Activated T-cell treated with anti-CD3 and anti-CD28 coated beads, Interleukin-2, amount 50 U/mL, for 4 hours (primary cell): ENCODE data around the gene PWWP2A. TPM values are rescaled to one million over a fixed set of nuclear protein-coding genes. Genes with fewer than 3 reads are reported as not detected.

Source experiments
- ATAC-seq, 2 donors: fragments of 200-7000 bp; cut with Tn5 transposase; one replicate each; pipeline ENCODE4 v1.10.0; 2021
- DNase-seq: peaks from one replicate; pipeline ENCODE4 v3.0.0-alpha.2; 2020
- H3K27me3 Mint-ChIP-seq: one replicate; pipeline ENCODE4 v1.8.0; 2021; ENCODE audit warnings: low read depth, mixed read lengths
- H3K36me3 Mint-ChIP-seq: one replicate; pipeline ENCODE4 v1.8.0; 2022; ENCODE audit warnings: mixed read lengths; ENCODE audit not compliant: insufficient read depth
- H3K4me1 Mint-ChIP-seq: one replicate; pipeline ENCODE4 v1.8.0; 2021; ENCODE audit warnings: low read depth, mixed read lengths
- H3K4me3 Mint-ChIP-seq: one replicate; pipeline ENCODE4 v1.8.0; 2021; ENCODE audit warnings: mild to moderate bottlenecking, moderate library complexity, mixed read lengths
- H3K9me3 Mint-ChIP-seq: one replicate; pipeline ENCODE4 v1.8.0; 2021; ENCODE audit warnings: mixed read lengths
- total RNA-seq, 3 donors: library from RNA; stranded (reverse); gene quantifications; one replicate each; pipeline ENCODE4 v1.2.1, GENCODE V29; 2021

PWWP2A gene
- total RNA-seq, 3 donors from 2014 or later = 22.7 to 25.0 (median 24.9) TPM

DNA sequence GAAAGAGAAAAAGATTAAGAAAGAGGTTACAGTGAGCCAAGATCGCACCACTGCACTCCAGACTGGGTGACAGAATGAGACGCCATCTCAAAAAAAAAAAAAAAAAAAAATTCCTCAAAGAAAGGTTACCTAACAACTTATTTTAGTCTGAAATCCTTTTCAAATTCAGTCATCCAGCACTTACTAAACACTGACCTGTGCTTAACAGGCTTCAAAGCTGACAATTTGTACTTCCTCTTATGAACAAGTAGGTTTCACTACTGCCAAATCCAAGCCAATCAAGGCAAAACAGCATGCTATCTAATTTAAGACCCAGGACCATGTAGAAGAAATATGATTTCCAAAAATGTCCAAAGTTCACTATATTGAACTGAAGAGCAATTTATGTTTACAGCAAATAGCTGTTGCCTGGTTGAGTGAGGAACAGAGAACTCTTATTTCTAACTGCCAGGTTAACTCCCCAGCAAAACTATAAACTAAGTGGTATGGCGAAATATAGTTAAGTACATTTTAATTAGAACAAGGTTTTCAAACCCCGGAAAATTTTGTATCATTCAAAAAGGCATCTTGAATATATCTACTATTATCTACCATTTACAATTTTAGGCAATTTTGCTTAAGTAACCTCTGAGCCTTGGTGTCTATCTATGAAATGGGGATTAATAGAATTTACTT is 13.4 kb downstream of the PWWP2A start:
- ATAC-seq (no peak), DNase-seq (no peak)
- Mint-ChIP-seq H3K27me3 (no peaks in the 10 kb centered on the region), H3K4me3 (no peak overlapping the region), H3K4me1 (peaks cover 17% of the 10 kb centered on the region), H3K36me3 (peaks cover 24% of the 10 kb centered on the region), H3K9me3 (no peaks in the 10 kb centered on the region)

GRCh38 chr5:160097991-160098390 is 21.3 kb downstream of the PWWP2A start:
- Mint-ChIP-seq H3K4me3 (no peak overlapping the region), H3K4me1 (peaks cover 7% of the 10 kb centered on the region), H3K36me3 (peaks cover 24% of the 10 kb centered on the region), H3K27me3 (no peaks in the 10 kb centered on the region), H3K9me3 (no peaks in the 10 kb centered on the region)
- ATAC-seq (no peak), DNase-seq (no peak)

- H3K36me3 Mint-ChIP-seq = peaks cover 33% of the 10 kb centered on the region
- no peak for ATAC-seq
- H3K9me3 Mint-ChIP-seq = no peaks in the 10 kb centered on the region
- no peak for DNase-seq
- no peak overlapping the region for H3K4me3 Mint-ChIP-seq
- H3K27me3 Mint-ChIP-seq = no peaks in the 10 kb centered on the region
- H3K4me1 Mint-ChIP-seq = peaks cover 5% of the 10 kb centered on the region
These were observed 23.1 kb downstream of the PWWP2A start for GRCh38 chr5:160096178-160096577.

DNA sequence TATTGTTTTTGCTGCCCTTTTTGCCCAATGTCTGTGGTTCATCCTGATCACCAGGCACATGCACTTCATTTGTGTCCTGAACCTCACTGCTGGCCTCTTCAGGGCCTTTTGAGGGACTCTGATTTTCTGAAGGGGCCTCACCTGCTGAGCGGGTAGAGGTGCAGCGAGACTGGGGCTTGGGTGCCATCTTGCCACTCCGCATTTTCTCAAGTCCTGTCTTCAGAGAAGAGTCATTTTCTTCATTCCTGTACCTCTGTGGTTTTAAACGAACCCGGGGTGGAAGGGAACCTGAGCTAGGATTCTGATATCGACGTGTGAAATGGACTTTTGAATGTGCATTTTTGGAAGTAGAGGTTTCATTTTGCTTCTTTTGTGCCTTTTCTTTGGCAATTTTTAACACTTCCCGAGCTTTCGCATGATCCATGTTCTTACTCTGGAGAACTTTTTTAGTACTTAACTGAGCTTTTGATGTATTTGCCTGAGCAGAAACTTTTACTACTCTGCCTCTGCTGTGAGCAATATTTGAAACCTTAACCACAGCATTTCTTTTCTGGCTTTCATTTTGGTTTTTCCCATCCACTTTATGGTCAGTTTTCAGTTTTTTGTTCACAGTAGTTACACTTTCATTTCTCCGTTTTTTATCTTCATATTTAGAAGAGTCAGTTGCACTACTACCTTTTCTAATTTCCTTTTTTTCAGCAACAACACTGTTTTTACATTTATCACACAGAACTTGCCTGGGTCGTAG is 26.1 kb downstream of the PWWP2A start:
- no peak overlapping the region for H3K4me3 Mint-ChIP-seq
- no peaks in the 10 kb centered on the region for H3K27me3 Mint-ChIP-seq
- H3K36me3 Mint-ChIP-seq = peaks cover 32% of the 10 kb centered on the region
- no peaks in the 10 kb centered on the region for H3K9me3 Mint-ChIP-seq
- no peak for DNase-seq
- peaks cover 7% of the 10 kb centered on the region for H3K4me1 Mint-ChIP-seq
- no peak for ATAC-seq

DNA sequence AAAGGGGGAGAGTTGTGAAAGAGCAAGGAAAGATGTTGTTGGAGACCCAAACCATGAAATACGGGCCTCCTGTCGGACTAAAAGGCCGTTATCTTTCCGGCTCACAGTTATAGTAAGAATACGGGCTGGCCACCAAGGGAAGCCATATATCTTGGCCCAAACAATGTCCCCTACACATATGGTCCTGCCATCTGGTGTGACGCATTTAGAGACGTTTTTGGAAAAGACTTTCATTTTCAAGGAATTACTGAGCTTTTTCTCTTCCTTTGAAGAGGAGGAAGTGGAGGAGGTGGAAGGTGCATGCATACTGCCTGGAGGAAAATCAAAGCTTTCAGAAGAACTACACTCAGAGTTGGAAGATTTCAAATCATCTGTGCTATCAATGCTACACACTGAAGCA is 26.7 kb downstream of the PWWP2A start:
- Mint-ChIP-seq H3K27me3 (no peaks in the 10 kb centered on the region), H3K4me3 (no peak overlapping the region), H3K9me3 (no peaks in the 10 kb centered on the region), H3K4me1 (peaks cover 7% of the 10 kb centered on the region), H3K36me3 (peaks cover 32% of the 10 kb centered on the region)
- DNase-seq = no peak
- no peak for ATAC-seq

GRCh38 chr5:160090059-160090458 is 29.2 kb downstream of the PWWP2A start:
- ATAC-seq (no peak), DNase-seq (no peak)
- Mint-ChIP-seq H3K4me1 (peaks cover 7% of the 10 kb centered on the region), H3K36me3 (peaks cover 29% of the 10 kb centered on the region), H3K9me3 (no peaks in the 10 kb centered on the region), H3K4me3 (no peak overlapping the region), H3K27me3 (no peaks in the 10 kb centered on the region)

DNA sequence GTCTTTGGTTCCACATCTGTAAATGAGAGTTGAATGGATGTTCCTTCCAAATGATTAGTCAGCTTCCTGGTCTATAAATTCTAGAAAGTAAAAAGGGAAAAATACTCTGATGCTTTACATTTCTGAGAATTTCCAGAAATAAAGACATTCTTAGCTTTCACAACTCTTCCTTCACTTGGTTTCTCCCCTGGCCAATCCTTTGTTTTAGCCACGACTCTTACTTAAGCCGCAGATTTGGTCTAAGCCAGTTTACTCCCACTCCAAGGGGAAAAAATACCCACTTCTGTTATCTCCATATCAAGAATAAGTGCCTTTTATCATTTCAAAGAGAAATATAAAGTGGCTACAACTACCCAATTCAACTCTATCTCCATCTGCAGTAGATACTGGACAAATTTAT is 29.7 kb downstream of the PWWP2A start:
- DNase-seq (no peak), ATAC-seq (no peak)
- no peak overlapping the region for H3K4me3 Mint-ChIP-seq
- H3K36me3 Mint-ChIP-seq = peaks cover 29% of the 10 kb centered on the region
- peaks cover 7% of the 10 kb centered on the region for H3K4me1 Mint-ChIP-seq
- H3K27me3 Mint-ChIP-seq = no peaks in the 10 kb centered on the region
- H3K9me3 Mint-ChIP-seq = no peaks in the 10 kb centered on the region

DNA sequence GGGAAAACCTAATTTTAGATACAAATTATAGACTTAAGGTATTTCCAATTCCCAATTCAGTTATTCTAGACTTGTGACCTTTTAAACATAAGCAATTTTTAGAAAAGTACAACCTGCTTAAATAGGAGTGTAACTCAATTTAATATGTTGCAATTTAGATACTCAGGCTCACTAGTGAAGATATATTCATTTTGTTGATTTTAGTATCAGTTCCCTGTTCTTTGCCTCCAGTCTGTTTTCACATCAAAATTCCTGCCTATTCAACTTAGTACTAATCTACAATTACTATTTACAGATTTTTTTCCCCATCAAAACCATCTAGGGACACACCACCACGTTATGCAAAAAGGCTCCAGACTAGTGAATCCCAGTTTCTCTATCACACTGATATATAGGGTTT is 30.4 kb downstream of the PWWP2A start:
- Mint-ChIP-seq H3K27me3 (no peaks in the 10 kb centered on the region), H3K4me1 (peaks cover 7% of the 10 kb centered on the region), H3K4me3 (no peak overlapping the region), H3K36me3 (peaks cover 22% of the 10 kb centered on the region), H3K9me3 (no peaks in the 10 kb centered on the region)
- ATAC-seq = no peak
- DNase-seq = no peak

DNA sequence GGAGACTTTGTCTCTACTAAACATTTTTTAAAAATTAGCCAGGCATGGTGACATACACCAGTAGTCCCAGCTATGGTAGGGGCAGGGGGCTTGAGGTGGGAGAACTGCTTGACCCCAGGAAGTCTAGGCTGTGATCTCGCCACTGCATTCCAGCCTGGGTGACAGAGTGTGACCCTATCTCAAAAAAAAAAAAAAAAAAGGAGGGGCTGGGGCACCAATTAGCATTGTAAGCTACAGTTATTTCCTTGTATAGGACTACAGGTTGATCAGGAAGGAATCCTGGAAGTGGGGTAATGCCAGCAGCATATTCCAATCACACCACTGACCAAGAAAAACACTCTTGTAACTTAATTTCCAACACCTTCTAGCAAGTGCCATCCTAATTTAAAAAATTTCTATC is 32.1 kb downstream of the PWWP2A start:
- H3K4me3 Mint-ChIP-seq = no peak overlapping the region
- no peaks in the 10 kb centered on the region for H3K9me3 Mint-ChIP-seq
- ATAC-seq (no peak), DNase-seq (no peak)
- no peaks in the 10 kb centered on the region for H3K27me3 Mint-ChIP-seq
- peaks cover 2% of the 10 kb centered on the region for H3K4me1 Mint-ChIP-seq
- peaks cover 9% of the 10 kb centered on the region for H3K36me3 Mint-ChIP-seq

DNA sequence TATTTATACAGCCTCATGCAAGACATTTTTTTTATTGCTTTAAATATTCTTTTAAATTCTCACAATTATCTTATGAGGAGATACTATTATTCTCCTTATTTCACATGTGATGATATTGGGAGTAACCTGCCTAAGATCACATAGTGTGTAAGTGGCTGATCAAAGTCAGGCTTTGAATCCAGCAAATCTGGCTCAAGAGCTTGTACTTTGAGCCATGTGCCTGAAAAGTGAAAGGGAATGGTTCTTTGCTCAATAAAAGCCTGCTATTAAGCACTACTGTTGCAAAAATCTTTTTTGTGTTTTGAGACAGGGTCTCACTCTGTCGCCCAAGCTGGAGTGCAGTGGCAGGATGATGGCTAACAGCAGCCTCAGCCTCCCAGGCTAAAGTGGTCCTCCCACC is 35.1 kb downstream of the PWWP2A start:
- no peaks in the 10 kb centered on the region for H3K27me3 Mint-ChIP-seq
- ATAC-seq = no peak
- H3K4me1 Mint-ChIP-seq = no peaks in the 10 kb centered on the region
- DNase-seq = no peak
- peaks cover 5% of the 10 kb centered on the region for H3K36me3 Mint-ChIP-seq
- no peaks in the 10 kb centered on the region for H3K9me3 Mint-ChIP-seq
- H3K4me3 Mint-ChIP-seq = no peak overlapping the region

GRCh38 chr5:160083501-160083900 is 35.7 kb downstream of the PWWP2A start:
- Mint-ChIP-seq H3K27me3 (no peaks in the 10 kb centered on the region), H3K9me3 (no peaks in the 10 kb centered on the region), H3K4me3 (no peak overlapping the region), H3K36me3 (peaks cover 7% of the 10 kb centered on the region), H3K4me1 (no peaks in the 10 kb centered on the region)
- no peak for DNase-seq
- ATAC-seq = no peak

GRCh38 chr5:160082614-160083500 is 36.4 kb downstream of the PWWP2A start:
- Mint-ChIP-seq H3K4me1 (no peaks in the 10 kb centered on the region), H3K9me3 (no peaks in the 10 kb centered on the region), H3K36me3 (peaks cover 7% of the 10 kb centered on the region), H3K4me3 (no peak overlapping the region), H3K27me3 (no peaks in the 10 kb centered on the region)
- DNase-seq (no peak), ATAC-seq (no peak)

GRCh38 chr5:160081495-160081894 is 37.8 kb downstream of the PWWP2A start:
- ATAC-seq = no peak
- Mint-ChIP-seq H3K4me3 (no peak overlapping the region), H3K4me1 (no peaks in the 10 kb centered on the region)

GRCh38 chr5:160079753-160080152 is 39.5 kb downstream of the PWWP2A start:
- Mint-ChIP-seq H3K4me1 (no peaks in the 10 kb centered on the region), H3K36me3 (peaks cover 7% of the 10 kb centered on the region), H3K4me3 (no peak overlapping the region), H3K27me3 (no peaks in the 10 kb centered on the region), H3K9me3 (no peaks in the 10 kb centered on the region)
- DNase-seq (no peak), ATAC-seq (no peak)

More at GRCh38 chr5:160081495-160081894, 37.8 kb downstream of the PWWP2A start:
- H3K27me3 Mint-ChIP-seq = no peaks in the 10 kb centered on the region
- H3K9me3 Mint-ChIP-seq = no peaks in the 10 kb centered on the region
- no peak for DNase-seq
- peaks cover 7% of the 10 kb centered on the region for H3K36me3 Mint-ChIP-seq
